GM18520 (cell line): ENCODE data around the gene ZNF362.

Source experiments
- ATAC-seq: cut with Tn5 transposase; IDR thresholded peaks from one replicate; pipeline ENCODE4 v1.9.1; 2021; ENCODE audit not compliant: unreplicated experiment

The ZNF362 gene

DNA sequence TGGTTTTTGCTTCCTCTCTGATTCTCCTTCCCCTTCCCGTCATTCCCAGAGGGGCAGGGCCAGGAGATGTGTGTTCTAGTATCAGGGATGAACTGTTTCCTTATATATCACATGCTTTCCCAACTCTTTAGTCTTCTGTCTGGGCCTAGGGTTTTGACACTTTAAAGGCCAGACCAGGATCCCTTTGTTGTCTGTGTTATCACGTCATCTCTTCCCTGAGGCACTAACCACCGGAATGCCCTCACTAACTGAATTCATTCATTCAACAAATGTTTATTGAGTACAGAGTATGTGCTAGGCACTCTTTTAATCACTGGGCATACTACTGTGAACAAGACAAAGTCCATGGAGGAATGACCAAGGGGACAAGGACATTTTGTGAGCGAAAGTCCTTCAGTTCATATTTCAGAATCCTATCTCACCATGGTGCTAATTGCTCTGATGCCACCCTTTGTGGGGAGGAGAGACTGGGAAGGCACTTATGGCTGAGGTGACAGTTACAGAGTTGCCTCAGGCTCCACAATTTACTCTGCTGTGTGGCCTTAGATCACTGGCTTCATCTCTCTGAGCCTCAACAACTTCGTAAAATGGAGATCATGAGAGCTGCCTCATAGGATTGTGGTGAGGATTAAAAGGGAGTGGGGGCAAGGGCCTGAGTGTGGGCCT lies 12.0 kb upstream of the ZNF362 start:
- no peak for ATAC-seq

DNA sequence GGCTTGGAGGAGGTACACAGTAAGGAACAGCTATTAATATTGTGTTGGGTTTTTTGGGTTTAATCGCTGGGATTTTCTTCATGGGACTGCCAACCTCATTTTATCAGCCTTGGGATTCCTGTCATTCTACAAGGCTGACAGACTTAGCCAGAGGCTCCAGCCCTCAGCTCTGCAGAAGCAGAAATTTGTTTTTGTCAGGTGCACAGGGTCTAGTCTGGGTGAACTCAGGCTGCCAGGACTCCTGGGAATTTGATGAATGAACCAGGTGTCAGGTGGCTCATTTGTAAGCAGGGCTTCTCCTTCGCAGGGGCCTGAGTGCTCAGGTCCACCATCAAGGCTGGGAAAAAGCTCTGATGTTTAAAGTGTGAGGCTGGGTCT lies 11.5 kb upstream of the ZNF362 start:
- ATAC-seq, result no peak

DNA sequence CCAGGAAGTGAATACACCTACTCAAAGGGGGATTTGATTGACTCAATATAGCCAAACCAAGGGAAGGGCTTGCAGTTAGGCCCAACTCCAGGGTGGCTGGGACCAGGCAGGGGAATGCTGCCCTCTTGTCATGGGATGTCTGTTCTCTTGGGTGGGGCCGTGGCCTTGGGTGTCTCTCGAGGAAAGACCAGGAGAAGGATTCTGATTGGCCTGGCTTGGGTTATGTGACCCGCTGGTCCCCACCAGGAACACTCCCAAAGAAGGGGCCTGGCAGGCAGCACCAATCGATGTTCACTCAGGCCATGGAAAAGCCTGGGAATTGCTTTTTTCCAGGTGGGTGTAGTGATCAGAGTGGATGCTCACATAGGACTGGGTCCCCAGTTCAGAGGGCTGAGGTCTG lies 10.1 kb upstream of the ZNF362 start:
- ATAC-seq, result no peak

DNA sequence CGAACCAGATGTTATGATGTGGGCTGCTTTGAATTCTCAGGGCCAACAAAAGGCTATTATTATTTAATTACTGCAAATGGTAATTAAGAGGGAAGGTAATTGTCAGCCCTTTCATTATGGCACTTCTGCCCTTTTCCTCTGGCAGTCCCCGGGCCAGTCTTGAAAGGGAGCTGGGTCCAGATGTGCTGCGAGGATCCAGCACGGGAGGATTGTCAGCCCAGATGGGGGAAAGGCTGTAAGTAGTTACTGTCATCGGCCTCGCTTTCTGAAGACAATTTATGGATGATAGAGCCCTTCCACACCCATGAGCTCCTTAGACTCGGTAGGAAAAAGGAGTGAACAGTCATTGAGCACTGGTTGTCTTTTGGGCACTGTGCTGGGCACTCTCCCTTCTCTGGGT lies 8.7 kb upstream of the ZNF362 start:
- ATAC-seq, result no peak

DNA sequence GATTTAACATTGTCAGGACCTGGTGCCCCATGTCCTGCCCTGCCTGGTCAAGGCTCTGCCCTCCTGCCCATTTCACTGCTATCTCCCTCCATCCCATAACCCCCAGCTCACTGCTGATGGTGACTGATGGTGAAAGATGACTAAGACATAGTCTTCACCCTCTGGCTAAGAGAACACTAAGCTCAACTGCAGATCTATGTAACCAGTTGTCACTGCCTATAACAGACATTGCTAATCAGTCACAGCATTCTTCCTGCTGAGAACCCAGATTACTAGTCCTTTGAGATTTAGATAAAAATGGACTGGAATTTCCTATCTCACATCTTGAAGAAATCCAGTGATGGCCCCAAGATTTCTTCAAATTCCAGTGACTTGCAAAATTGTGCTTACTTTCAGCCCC lies 8.0 kb upstream of the ZNF362 start:
- ATAC-seq, result no peak

DNA sequence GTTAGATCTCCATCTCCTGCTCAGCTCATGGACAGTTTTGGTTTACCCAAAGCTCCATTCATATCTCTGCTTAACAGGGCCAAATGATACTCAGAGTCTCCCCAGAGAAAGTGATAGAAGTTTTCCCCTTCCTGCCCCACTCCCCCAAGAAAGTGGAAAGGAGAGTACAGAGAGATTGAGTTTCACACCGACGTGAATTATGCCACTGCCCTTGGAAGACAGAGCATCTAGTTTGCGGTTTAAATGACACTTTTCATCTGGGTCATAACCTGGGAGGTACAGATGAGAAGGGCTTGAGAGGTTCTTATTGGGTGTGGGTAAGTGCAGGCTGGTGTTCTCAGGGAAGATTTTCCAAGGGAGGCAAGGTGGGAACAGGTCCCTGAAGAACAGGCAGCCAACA lies 6.9 kb upstream of the ZNF362 start:
- no peak for ATAC-seq

DNA sequence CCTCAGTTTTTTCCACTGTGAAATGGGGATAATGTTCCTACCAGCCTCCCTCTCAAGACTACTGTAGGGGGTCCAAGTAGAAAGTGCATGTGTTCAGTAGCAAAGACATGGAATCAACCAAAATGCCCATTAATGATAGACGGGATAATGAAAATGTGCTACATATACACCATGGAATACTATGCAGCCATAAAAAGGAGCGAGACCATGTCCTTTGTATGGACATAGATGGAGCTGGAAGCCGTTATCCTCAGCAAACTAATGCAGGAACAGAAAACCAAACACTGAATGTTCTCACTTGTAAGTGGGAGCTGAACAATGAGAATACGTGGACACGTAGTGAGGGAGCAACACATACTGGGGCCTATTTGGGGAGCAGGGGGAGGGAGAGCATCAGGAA lies 6.1 kb upstream of the ZNF362 start:
- no peak for ATAC-seq

DNA sequence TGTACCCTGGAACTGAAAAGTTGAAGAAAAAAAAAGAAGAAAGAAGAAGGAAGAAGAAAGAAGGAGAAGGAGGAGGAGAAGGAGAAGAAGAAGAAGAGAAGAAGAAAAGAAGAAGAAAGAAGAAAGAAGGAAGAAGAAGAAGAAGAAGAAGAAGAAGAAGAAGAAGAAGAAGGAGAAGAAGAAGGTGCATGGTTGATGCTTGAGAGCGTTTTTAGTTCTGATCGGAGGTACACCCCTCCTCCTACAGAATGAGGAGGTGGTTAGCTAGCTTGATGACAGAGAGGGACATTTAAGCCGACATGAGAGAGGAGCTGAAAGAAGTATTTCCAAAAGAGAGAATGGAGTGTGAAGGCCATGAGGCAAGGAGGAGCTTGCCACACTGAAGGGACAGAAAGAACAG lies 5.6 kb upstream of the ZNF362 start:
- no peak for ATAC-seq

DNA sequence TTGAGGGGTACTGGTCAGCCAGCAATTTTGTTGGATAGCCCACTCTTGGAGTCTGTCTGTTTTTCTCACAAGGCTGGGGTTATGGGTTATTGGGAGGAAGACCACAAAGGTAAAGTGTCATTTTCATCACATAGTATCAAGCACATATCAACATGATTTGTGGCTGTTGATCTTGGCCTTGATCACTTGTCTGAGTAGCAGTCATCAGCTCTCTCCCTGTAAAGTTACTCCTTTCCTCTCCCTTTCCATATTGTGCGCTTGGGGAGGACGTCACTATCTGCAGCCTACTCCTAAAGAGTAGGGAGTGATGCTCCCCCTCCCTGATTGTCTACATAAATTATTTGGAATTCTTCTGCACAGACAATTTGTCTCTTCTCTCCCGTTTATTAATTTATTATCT lies 1.8 kb upstream of the ZNF362 start:
- no peak for ATAC-seq

DNA sequence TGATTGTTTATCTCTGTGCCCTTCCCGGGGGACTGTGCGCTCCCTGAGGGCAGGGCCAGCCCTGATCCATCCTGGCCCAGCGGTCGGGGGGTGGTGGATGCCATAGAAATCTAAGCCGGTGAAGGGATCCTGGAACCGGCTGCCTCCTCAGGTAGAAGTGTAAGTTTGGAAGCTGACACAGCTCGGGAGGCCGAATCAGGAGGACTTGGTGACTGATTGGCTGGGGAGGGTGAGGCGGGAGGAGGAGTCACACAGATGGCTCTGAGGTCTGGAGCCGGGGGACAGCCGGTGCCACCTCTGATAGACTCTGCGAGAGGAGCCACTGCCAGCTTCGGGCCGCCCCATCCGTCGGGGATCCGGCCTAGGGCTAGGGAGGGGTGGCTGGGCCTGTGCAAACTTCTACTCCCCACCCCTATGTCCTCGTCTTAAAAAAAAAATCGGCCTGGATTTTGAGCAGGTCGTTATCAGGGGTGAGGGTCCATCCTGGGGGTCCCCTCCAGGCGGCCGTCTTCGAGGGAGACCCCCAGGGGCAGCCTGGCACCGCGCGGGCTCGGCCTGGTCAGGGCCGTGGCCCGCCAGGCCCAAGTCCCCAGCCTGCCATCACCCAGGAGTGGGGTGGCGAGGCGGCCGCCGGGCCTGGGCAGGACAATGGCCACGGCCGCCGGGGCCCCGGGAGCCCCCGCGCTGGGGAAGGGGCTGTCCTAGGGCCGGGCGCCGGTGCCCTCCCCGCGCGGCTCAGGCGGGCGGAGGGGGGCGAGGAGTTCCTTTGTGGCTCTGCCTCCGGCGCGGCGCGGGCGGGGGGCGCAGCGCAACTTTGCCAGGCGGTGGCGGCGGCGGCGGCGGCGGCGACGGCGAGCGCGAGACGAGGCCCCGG lies 708 bp upstream of the ZNF362 start:
- no peak for ATAC-seq

DNA sequence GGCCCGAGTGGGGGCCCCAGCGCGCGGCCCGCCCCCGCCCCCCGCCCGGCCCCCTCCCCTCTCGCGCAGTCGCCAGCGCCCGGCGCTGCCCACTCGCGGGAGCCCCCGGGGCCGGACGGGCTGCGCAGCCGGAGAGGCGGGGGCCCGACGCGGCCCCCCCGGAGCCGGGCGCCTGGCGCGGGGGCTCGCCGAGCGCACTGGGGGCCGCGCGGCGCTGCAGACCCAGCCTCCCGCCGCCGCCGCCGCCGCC lies 146 bp upstream of the ZNF362 start:
- no peak for ATAC-seq

DNA sequence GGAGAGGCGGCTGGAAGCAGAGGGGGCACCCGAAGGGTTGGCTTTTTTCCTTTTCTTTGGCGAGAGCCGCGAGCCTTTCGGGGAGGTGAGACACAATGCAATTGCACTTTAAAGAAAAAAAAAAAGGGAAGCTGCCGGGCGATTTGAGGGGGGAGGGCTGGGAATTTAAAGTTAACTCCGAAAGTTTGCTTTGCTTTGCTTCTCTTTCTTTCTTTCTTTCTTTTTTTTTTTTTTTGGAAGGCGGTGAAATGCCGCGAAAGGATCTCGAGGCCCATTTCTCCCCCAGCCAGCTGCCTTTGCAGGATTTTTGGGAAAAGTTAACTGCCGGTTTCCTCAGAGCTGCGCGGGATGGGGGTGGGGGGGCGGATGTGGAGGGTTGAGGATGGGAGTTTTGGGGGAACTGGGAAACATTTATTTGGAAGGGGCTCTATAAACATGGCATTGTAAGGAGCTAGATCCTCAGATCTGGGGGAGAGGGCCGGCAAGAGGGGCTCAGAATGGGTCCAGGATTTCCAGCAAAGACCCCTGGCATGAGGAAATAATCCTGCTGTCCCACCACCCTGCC lies 997 bp downstream of the ZNF362 start:
- no peak for ATAC-seq

DNA sequence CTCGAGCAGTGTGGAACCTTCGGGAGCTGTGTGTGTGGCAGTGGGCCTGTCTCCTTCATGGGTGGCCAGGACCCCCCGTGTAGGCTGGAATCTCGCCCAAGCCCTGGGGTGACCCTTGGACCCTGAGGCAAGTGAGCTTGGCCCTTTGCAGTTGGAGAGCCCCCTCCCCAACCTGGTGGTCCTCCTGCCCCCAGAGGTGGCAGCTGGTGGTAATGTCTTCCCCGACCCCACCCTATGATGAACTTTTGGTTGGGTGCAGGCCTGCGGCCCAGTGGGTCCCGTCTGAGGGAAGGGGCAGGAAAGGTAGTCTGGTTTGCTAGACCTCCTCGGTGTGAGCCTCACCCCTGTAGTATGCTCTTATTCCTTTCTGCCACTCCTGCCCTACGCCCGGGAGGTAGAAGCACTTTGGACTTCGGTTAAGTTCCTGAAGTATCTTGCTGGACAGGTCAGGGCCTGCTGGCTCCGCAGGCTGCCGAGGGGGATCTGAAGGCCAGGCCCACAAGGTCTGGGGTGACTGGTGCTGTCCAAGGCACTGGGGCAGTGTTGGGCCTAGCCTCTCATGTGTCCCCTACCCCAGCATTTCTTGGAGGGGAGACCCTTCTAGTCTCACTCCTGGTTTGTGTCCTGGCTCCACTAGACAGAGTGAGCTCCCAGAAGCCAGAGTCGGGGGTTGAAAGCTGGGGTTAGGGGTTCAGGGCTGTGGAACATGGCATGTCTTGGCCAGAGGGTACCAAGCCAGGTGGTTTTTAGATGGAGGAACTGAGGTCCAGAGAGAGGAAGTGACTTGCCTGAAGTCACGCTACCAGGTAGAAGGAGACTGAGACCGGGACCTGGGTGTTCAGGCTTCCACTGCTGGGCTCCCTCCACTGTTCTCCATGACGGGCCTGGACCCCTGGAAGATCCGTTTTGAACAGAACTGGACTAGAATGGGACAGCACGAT lies 1.8 kb downstream of the ZNF362 start:
- no peak for ATAC-seq

DNA sequence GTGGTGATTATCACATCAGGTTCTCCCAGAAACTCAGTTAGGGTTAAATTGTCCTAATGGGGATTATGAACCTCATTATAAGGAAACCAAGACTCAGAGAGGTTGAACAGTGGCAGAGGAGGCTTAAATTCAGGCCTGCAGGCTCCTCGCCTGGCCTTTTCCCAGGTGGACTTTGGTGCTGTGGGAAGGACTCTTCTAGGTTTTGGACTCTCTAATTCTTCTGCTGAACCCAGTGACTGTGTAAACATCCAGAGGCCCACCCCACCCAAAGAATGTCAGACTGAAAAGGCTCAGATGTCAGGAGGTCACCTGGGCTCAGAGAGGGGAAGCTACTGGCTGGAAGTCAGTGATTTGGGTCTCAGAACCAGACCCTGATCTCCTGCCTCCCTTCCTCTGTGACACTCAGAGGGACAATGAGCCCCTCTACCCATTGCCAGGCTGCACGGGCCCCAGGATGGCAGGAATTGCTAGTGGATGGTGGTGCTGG lies 2.5 kb downstream of the ZNF362 start:
- no peak for ATAC-seq

DNA sequence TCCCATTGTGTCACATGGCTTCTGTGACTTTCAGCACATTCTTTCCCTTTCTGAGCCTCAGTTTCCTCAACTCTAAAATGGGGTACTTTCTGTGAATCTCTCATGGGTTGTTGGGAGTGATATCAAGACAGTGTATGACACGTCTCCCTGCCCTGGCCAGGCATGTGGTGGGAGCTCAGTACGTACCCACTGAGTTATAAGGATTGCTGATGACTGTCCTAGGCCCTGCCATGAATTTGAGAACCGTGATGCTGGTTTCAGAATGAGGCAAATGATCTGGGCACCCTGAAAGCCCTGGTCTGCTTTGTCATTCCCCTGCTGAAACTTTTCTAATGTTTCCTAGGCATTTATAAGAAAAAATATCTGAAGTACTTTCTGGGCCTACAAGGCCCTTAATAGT lies 3.6 kb downstream of the ZNF362 start:
- ATAC-seq, result no peak

DNA sequence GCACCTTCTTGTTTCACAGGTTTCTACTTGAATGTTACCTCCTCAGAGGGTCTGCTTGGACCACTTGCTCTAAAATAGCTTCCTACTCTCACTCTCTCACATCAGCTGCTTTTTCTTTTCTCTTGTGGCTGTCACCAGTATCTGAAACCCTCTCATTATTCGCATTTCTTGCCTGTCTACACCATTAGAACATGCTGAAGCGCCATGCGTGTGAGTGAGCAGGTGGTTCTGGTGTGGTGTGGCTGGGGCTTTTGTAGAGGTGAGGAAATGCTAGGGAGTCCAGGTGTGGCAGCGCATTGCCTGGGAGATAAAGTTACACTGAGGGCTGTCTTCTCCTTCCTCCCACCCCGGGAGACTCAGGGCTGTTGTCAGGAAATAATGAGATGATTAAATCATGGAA lies 4.1 kb downstream of the ZNF362 start:
- no peak for ATAC-seq

DNA sequence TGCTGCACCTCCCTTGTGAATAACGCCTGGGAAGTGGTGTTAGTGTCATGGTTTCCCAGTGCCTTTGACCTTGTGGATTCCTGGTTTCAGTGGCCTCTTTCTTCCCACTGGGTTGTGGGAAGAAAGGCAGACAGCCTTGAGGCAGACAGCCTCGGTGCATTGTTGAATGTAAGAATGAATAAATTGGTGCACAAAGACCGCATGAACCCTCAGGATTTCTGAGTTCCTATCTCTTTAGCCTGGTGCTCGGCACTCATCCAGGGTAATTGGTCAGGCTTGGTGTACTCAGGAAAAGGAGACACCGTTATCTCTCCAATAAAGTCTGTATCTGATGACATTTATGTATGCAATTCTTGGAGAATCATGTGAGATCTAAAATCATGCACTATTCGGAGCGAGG lies 5.1 kb downstream of the ZNF362 start:
- ATAC-seq, result no peak

DNA sequence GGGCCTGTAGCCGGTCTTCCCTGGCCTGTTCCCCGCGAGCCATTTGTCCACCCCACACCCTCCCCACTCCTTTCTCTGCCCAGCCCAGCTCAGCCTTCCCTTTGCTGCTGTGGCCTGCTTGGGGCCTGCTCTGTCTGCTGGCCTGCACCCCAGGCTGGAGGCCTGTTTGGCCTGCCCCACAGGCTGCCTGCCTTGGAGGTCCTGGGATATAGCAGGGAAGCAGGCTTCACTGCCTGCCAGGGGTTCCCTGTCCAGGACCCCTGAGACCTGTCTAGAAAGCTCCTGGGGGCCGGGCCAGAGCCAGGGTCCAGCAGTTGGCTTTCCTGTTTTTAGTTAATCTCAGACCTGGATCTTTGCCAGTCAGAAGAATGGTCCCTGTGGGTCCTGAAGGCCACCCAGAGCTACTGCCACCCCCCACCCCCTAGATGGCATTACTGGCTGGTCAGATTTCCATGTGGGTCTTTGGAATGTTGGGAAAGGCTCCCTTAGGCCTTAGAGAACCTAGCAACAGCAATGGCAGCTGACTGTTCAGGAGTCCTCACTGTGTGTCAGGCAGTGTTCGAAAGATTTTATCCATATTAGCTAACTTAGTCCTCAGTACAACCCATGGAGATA lies 7.7 kb downstream of the ZNF362 start:
- no peak for ATAC-seq

DNA sequence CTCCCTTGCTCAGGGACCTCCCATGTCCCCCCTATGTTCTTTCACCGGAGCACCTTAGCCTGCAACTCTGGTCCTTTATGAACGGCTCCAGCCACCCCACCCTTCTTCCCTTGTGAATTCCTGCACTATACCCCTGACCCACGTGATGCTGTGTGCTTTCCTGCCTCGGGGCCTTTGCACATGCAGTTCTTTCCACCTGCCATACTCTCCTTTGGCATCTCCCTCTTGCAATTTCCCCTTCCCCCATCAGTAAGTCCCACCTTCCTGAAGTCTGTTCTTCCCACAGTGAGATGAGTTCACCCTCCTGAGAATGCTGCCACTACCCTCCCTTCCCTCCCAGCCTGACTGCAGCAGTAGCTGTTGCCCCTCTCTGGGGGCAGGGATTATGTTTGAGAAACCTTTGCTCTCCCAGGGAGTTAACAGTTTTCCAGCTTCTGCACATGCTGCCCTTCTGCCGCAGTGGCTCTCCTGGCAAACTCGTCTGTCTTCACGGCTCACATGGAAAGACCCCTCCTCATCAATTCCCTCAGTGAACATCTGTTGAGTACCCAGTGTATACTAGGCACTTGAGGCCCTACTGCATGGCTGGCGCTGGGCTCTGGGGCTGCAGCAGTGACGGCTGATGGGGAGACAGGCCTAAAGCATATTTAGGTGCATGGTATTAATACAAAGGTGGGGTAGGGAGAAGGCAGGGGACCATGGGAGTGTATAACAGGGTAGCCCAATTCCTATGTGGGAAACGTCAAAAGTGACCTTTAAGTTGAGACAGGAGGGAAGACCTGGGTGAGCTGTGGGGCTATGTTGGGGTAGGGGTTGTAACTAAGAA lies 9.7 kb downstream of the ZNF362 start:
- no peak for ATAC-seq

DNA sequence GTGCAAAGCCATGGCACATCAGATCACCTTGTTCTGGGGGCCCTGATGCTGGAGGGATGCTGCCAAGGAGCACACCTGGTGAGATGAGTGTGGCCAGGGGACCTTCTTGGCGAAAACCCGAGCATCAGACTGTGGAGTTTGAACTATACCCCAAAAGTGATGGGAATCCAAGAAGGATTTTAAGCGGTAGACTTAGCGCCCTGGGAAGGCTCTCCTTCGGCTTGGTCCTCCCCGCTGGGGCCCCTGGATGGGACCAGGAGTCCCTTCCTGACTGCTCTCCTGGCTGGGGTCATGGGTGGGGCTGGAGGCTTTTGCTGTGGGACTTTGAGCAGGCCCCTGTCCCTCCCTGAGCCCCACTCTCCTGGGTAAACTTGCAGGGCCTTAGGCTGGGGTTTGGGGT lies 10.5 kb downstream of the ZNF362 start:
- no peak for ATAC-seq
